ENCODE measurements around the gene EVPL. TPM values are rescaled to one million over a fixed set of nuclear protein-coding genes. Genes with fewer than 3 reads are reported as not detected.
"Not testable (repeated sequence)": the region's sequence is repeated elsewhere in the genome, so short reads cannot be mapped to it uniquely, and the experiment has no call there.

EVPL gene
- total RNA-seq, 1 experiment from 2014 or later: 5.4 TPM

DNA sequence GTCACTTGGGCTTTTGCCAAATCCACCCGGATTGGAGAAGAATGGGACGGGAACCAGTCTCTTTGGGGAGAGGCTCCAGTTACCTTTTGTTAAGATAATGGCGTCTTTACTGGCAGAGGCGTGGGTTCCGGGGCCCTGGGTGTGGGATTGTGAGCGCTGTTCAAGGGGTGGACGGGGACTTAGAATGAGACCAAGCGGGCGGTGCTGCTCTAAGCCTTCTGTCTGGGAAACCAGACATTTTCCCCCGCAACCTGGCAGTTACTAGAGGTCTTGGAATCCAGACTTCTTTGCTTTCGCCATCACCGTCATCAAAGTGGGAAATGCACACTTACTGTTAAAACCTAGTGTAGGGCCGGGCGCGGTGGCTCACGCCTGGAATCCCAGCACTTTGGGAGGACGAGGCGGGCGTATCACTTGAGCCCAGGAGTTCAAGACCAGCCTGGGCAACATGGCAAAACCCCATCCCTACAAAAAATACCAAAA, 47.4 kb downstream of the EVPL start:
- no peak for DNase-seq (ENCODE audit: low spot score)
- in situ Hi-C loops (cut with HindIII; ENCODE audit: low sequenced_read_pairs): no loop called here

DNA sequence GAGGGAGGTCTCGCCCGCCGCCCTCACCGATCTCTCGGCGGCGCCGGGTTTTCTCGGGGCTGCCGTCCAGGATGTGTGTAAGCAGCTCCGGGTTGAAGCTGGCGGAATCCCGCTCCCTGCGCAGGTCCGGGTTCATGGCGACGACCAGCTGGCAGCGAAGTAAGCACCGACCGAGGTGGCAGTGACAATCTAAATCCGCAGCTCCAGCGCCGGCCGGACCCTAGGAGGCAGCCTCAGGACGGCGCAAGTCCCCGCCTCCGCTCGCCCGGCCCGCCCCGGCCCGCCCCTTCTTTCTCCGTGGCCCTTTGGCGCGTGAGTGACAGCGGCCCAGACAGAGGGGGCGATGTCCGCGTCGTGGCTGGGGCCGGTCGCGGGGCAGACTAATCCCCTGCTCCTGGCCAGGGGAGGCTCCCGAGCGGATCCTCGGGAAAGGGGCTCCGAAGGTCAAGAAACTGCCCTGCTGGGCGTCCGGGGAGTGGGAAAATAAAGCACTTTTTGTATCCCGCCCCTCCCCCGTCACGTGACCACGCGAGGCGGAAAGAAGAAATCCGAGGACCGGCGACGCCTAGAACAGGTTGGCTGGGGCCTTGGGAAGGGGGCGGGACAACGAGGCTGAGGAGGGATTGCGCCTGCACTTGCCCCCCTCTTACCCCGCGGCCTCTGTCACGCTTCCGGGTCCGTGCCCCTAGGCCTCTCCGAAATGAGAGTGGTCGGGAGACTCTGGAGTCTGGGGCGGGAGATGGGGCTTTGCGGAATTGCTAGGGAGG, 48.0 kb downstream of the EVPL start, which contains the start of the genes ACOX1 and TEN1:
ACOX1 (minus strand) TSS at position 229 of the 767 bp plus-strand sequence; CDS start at position 136, 93 bp downstream.
TEN1 (plus strand) TSS at position 303 of the 767 bp plus-strand sequence. CDS start 6,953 bp downstream, outside the sequence.
- in situ Hi-C loops (cut with HindIII; ENCODE audit: low sequenced_read_pairs): no loop called here
- peak; percentile 98 for DNase-seq (ENCODE audit: low spot score)

DNA sequence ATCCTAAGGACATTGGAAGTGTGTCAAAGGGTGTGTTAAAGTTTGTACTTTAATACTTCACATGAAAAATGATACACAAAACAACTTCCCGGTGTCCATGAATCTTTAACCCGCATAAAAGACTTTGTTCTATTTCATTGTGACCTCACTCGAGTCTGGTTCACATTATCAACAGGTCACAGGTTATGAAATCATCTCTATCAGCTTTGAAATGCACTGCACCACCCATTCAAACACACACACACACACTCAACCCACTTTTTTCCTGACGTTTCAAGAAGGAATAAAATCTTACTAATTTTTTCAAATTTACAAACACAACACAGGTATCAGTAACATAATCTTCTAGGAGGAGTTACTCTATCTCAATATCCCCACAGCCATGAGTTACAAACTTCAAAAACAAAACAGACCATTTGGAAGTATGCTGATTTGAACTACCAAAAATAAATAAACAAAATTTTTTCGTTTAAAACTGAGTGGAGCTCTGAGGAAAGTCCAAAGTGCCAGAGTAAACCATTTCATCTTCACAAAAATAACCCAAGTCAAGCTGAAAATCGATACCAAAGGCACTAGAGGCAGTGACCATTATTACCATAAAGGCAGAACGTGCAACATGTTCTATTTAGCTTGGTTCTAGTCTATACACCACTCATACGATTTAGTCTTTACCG, 50.8 kb downstream of the EVPL start:
- in situ Hi-C loops (cut with HindIII; ENCODE audit: low sequenced_read_pairs): no loop called here
- no peak for DNase-seq (ENCODE audit: low spot score)

DNA sequence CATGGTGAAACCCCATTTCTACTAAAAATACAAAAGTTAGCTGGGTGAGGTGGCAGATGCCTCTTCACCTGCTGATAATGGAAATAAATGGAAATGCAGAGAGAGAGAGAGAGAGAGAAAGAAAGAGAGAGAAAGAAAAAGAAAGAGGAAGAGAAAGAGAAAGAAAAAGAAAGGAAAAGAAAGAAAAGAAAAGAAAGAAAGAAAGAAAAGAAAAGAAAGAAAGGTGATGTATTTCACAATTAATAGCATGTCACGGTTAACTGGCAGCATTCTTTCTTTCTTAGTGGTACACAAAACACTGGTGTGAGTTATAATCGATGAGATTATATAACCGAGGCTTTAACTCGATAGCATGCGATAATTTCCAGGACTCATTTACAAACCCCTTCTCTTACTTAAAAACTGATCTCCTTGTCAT, 51.3 kb downstream of the EVPL start:
- no peak for DNase-seq (ENCODE audit: low spot score)
- in situ Hi-C loops (cut with HindIII; ENCODE audit: low sequenced_read_pairs): no loop called here

DNA sequence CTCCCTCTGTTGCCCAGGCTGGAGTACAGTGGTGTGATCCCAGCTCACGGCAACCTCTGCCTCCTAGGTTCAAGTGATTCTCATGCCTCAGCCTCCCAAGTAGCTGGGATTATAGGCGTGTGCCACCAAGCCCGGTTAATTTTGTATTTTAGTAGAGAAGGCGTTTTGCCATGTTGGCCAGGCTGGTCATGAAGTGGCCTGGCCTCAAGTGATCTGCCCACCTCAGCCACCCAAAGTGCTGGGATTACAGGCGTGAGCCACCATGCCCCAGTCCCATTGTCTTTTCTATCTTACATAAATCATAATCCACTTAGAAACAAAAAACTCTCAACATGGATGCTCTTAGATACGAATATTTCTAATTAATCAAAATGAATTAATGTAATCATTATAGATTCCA, 51.9 kb downstream of the EVPL start:
- DNase-seq (ENCODE audit: low spot score); in situ Hi-C loops (cut with HindIII; ENCODE audit: low sequenced_read_pairs): not testable (repeated sequence)

DNA sequence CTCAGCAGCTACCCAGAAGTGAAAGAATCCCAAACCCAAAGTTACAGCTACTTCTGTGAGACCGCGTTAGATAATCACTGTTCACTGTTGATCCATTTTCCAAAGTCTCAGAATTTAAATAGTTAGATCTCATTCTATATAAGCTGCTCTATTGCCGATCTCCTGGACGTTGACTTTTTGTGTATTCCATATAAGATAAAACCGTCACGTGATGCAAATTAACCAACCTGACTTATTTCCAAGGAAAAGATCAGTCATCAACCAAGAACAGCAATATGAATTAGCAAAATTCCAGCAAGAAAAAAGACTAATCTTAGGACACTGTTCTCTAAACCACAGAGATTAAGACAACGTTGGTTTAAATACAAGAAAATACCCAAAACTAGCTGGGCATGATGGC, 56.5 kb downstream of the EVPL start:
- in situ Hi-C loops (cut with HindIII; ENCODE audit: low sequenced_read_pairs): no loop called here
- DNase-seq (ENCODE audit: low spot score): no peak

DNA sequence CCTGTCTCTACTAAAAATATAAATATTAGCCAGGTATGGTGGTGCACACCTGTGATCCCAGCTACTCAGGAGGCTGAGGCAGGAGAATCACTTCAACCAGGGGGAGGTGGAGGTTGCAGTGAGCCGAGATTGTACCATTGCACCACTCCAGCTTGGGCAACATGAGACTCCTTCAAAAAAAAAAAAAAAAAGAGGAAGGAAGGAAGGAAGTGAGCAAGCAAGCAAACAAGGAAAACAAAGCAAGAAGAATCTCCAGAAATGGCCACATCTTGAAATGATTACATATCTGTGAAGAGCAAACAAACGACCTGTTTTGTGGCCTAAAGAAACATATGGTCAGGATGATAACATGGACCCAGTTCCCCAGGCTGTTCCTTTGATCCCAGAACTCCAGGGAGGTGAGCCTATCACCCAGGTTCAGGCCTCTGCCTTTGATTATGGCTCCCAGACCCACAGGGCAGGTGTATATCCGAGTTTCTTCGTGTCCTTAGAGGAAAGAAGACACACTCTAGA, 57.0 kb downstream of the EVPL start:
- in situ Hi-C loops (cut with HindIII; ENCODE audit: low sequenced_read_pairs): no loop called here
- no peak for DNase-seq (ENCODE audit: low spot score)

DNA sequence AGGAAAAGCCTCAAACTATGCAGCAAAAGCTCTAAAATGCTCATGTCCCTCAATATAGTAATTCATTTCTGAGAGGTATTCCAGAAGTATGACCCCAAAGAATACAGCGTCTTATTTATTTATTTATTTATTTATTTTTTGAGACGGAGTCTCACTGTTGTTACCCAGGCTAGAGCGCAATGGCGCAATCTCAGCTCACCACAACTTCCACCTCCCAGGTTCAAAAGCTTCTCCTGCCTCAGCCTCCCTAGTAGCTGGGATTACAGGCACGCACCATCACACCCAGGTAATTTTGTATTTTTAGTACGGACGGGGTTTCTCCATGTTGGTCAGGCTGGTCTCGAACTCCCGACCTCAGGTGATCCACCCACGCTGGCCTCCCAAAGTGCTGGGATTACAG, 58.1 kb downstream of the EVPL start:
- in situ Hi-C loops (cut with HindIII; ENCODE audit: low sequenced_read_pairs); DNase-seq (ENCODE audit: low spot score): not testable (repeated sequence)

DNA sequence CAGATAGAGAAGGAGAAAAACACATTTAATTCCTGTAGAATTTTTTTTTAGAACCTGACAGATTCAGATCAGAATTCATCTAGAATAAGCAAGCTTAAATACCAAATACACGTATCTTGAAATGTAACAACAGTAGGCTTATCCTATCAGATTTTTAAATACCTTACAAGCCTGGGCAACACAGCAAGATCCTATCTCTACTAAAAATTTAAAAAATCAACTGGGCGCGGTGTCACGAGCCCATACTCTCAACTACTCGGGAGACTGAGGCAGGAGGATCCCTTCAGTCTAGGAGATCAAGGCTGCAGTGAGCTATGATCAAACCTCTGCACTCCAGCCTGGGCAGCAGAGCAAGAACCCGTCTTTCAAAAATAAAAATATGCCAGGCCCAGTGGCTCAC, 61.6 kb downstream of the EVPL start:
- in situ Hi-C loops (cut with HindIII; ENCODE audit: low sequenced_read_pairs): no loop called here

DNA sequence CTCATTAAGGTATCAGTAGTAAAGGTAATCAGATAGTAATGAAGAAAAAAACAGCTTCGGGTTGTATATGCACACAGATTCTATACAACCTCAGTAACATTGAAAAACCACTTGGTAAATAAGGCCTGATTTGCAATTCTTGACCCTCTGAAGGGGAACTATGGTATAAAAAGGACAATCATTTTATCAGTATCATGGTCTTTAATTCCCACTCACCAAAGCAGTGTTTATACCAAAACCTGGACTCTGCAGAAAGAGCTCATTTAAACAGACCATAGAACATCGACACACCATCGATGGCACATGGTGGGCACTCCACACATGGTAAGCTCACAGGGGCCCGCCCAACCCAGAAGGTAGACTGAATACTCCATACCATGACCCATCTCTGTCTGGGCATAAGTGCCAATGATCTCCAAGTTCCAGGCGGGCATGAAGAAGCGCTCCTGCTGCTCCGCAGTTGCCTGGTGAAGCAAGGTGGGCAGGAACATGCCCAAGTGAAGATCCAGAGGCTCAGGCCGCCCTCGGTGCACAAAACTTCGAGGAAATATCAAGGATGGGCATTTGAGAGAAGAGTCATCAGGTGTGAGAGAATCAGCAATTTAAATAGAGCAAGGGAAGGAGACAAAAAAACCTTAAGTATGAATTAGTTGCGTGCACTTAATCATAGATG, 67.1 kb downstream of the EVPL start:
- in situ Hi-C loops (cut with HindIII; ENCODE audit: low sequenced_read_pairs): no loop called here

More for the DNA sequence above, 61.6 kb downstream of the EVPL start:
- DNase-seq (ENCODE audit: low spot score): no peak

DNA sequence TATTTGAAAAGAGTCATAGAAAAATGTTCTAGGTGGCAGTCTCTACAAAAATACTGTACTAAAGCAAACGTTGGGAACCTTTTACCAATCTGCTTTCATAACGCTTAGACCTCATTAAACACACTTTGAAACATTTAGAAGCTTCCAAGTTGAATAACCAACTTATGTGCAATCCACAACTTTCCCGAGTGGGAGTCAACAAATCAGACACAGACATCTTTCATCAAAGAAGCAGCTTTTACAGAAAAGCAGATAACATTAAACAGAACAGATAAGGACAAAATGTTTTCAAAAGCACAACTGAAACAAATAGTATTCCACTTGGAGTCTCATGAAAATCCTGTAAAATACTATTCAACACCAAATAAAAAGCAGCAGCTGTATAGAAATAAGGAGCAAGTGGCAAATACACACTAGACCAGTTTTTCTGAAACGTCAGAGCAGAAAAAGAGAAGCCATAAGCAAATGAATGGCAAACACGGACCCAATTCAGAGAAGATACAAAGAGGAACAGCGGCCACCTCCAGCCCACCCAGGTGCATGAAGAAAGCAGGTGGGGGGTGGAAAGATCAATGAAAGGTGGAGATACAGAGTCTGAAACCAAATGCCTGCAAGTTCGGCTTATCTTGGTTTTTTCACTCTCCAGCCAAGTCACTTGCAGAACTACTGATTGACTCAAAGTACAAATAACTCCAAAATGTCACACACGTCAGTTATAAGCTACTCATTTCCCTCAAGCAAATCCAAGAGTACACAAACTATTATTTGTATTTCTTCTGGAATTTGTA, 67.9 kb downstream of the EVPL start:
- in situ Hi-C loops (cut with HindIII; ENCODE audit: low sequenced_read_pairs): no loop called here
- no peak for DNase-seq (ENCODE audit: low spot score)

More for the DNA sequence above, 67.1 kb downstream of the EVPL start:
- DNase-seq (ENCODE audit: low spot score): no peak

Other genes with a start within 250 kb of the EVPL start
- 19.1 and 19.6 TPM in 2 replicates for gene UNK, start 242.5 kb downstream of the EVPL start, total RNA-seq (2014; rRNA removed; shearing (Covaris generic))
- 2.8 and 6.0 TPM in 2 replicates for gene UNC13D, start 182.9 kb downstream of the EVPL start, total RNA-seq (2014; rRNA removed; shearing (Covaris generic))
- 18.6 and 18.7 TPM in 2 replicates for gene WBP2, start 172.0 kb downstream of the EVPL start, total RNA-seq (2014; rRNA removed; shearing (Covaris generic))
- gene TRIM47, start 148.7 kb downstream of the EVPL start, total RNA-seq (2014; rRNA removed; shearing (Covaris generic)): 2.1 and 2.7 TPM in 2 replicates
- gene TRIM65, start 130.4 kb downstream of the EVPL start, total RNA-seq (2014; rRNA removed; shearing (Covaris generic)): 37.5 and 41.7 TPM in 2 replicates
- 102 and 134 TPM in 2 replicates for gene MRPL38, start 122.4 kb downstream of the EVPL start, total RNA-seq (2014; rRNA removed; shearing (Covaris generic))
- gene FBF1, start 86.3 kb downstream of the EVPL start, total RNA-seq (2014; rRNA removed; shearing (Covaris generic)): 10.4 and 21.6 TPM in 2 replicates
- 27.7 and 32.2 TPM in 2 replicates for gene ACOX1, start 48.1 kb downstream of the EVPL start, total RNA-seq (2014; rRNA removed; shearing (Covaris generic))
- gene TEN1, start 48.1 kb downstream of the EVPL start, total RNA-seq (2014; rRNA removed; shearing (Covaris generic)): 31.4 and 39.4 TPM in 2 replicates
- gene CDK3, start 26.5 kb downstream of the EVPL start, total RNA-seq (2014; rRNA removed; shearing (Covaris generic)): 0.68 and 2.5 TPM in 2 replicates
- 73.7 and 87.2 TPM in 2 replicates for gene SRP68, start 45.2 kb upstream of the EVPL start, total RNA-seq (2014; rRNA removed; shearing (Covaris generic))
- 0.95 TPM in 1 of 2 replicates, not detected in the other for gene GALR2, start 47.5 kb upstream of the EVPL start, total RNA-seq (2014; rRNA removed; shearing (Covaris generic))
- gene ZACN, start 51.9 kb upstream of the EVPL start, total RNA-seq (2014; rRNA removed; shearing (Covaris generic)): not detected in 2 replicates
- gene EXOC7, start 76.5 kb upstream of the EVPL start, total RNA-seq (2014; rRNA removed; shearing (Covaris generic)): 83.1 and 92.2 TPM in 2 replicates
- gene FOXJ1, start 113.9 kb upstream of the EVPL start, total RNA-seq (2014; rRNA removed; shearing (Covaris generic)): 0.62 and 0.85 TPM in 2 replicates
- 4.4 and 5.5 TPM in 2 replicates for gene RNF157, start 213.2 kb upstream of the EVPL start, total RNA-seq (2014; rRNA removed; shearing (Covaris generic))
- 4.8 and 8.7 TPM in 2 replicates for gene UBALD2, start 238.0 kb upstream of the EVPL start, total RNA-seq (2014; rRNA removed; shearing (Covaris generic))

All from G401 (cell line).